SHP77 treated with DMSO at 0.1 percent for 48 hours (cell line): ENCODE data around the gene TRAF4.
"Not testable (repeated sequence)": the region's sequence is repeated elsewhere in the genome, so short reads cannot be mapped to it uniquely, and the experiment has no call there.

Experiments used
- DNase-seq: peaks from one replicate; lab custom pipeline; 2025; lab: John Stamatoyannopoulos, UW

TRAF4 gene

GRCh38 chr17:28715217-28715616, 28.6 kb upstream of the TRAF4 start:
- DNase-seq = no peak

- DNase-seq = no peak
These were observed 26.9 kb upstream of the TRAF4 start for GRCh38 chr17:28716740-28717577.

- DNase-seq = no peak
These were observed 26.1 kb upstream of the TRAF4 start, which contains the start of gene RAB34 for GRCh38 chr17:28717578-28718332. Gene RAB34 (minus strand): TSS chr17:28717868. CDS start chr17:28717266, 602 bp downstream.

- no peak for DNase-seq
These were observed 25.3 kb upstream of the TRAF4 start for GRCh38 chr17:28718333-28719020.

- DNase-seq = no peak
These were observed 24.8 kb upstream of the TRAF4 start for GRCh38 chr17:28719021-28719433.

GRCh38 chr17:28720247-28720996, 23.4 kb upstream of the TRAF4 start:
- no peak for DNase-seq

GRCh38 chr17:28720997-28721329, 22.8 kb upstream of the TRAF4 start:
- not testable (repeated sequence) for DNase-seq

- no peak for DNase-seq
These were observed 21.2 kb upstream of the TRAF4 start for GRCh38 chr17:28722417-28723158.

GRCh38 chr17:28723159-28723835, 20.5 kb upstream of the TRAF4 start:
- DNase-seq = no peak

GRCh38 chr17:28723836-28724499, 19.8 kb upstream of the TRAF4 start:
- DNase-seq = not testable (repeated sequence)

GRCh38 chr17:28724500-28725165, 19.2 kb upstream of the TRAF4 start:
- DNase-seq = no peak

- peak; percentile 47 for DNase-seq
These were observed 18.6 kb upstream of the TRAF4 start for GRCh38 chr17:28725166-28725659.

GRCh38 chr17:28725660-28726225, 18.1 kb upstream of the TRAF4 start:
- peak; percentile 93 for DNase-seq

- DNase-seq = peak; percentile 57
These were observed 17.6 kb upstream of the TRAF4 start, which contains the start of gene TLCD1 for GRCh38 chr17:28726226-28726626. Gene TLCD1 (minus strand): TSS chr17:28726233. CDS start chr17:28726097, 136 bp downstream.

- DNase-seq = peak; percentile 81
These were observed 17.0 kb upstream of the TRAF4 start for GRCh38 chr17:28726627-28727491.

- DNase-seq = peak; percentile 75
These were observed 15.2 kb upstream of the TRAF4 start, which contains the start of gene NEK8 for GRCh38 chr17:28728364-28729200. Gene NEK8 (plus strand): TSS chr17:28728788. CDS start chr17:28728814, 26 bp downstream.

GRCh38 chr17:28729950-28730330, 13.9 kb upstream of the TRAF4 start:
- no peak for DNase-seq
